Calu3 (cell line): ENCODE measurements around the gene SH2D4B. TPM values are rescaled to one million over a fixed set of nuclear protein-coding genes. Genes with fewer than 3 reads are reported as not detected.

Experiments used
- BruUV-seq: library from RNA; stranded (reverse); fragments of 400-500 nt; replicated peaks from 2 replicates; lab custom pipeline; 2021; lab: Mats Ljungman, UMichigan
- CTCF ChIA-PET: fragments of 300-600 bp; sonication (Branson Sonifier 250); formaldehyde crosslinking; loops from one replicate; lab custom pipeline; 2022; ENCODE audit warnings: antibody characterized with exemption; lab: Charles Lee
- DNase-seq: peaks from one replicate; pipeline ENCODE4 v3.0.0; 2022
- H3K27ac Mint-ChIP-seq: one replicate; pipeline ENCODE4 v1.8.0; 2022; ENCODE audit warnings: mixed read lengths; ENCODE audit not compliant: unreplicated experiment
- H3K27me3 Mint-ChIP-seq: one replicate; pipeline ENCODE4 v1.8.0; 2022; ENCODE audit warnings: mixed read lengths; ENCODE audit not compliant: unreplicated experiment
- H3K36me3 Mint-ChIP-seq: one replicate; pipeline ENCODE4 v1.8.0; 2022; ENCODE audit warnings: mild to moderate bottlenecking, moderate library complexity, mixed read lengths; ENCODE audit not compliant: insufficient read depth, unreplicated experiment
- H3K4me1 Mint-ChIP-seq: one replicate; pipeline ENCODE4 v1.8.0; 2022; ENCODE audit warnings: mild to moderate bottlenecking, low read depth, mixed read lengths; ENCODE audit not compliant: unreplicated experiment
- H3K4me3 Mint-ChIP-seq: one replicate; pipeline ENCODE4 v1.8.0; 2022; ENCODE audit warnings: mild to moderate bottlenecking, low read depth, moderate library complexity, mixed read lengths; ENCODE audit not compliant: unreplicated experiment
- H3K9me3 Mint-ChIP-seq: one replicate; pipeline ENCODE4 v1.8.0; 2022; ENCODE audit warnings: low read depth, mixed read lengths; ENCODE audit not compliant: unreplicated experiment
- intact Hi-C: fragments of 100-400 bp; cut with micrococcal nuclease; formaldehyde crosslinking; loops from one replicate; pipeline ENCODE4 v1.10.0; 2022; ENCODE audit not compliant: unreplicated experiment
- total RNA-seq: library from RNA; stranded (reverse); gene quantifications from 2 replicates; pipeline ENCODE4 v1.2.3, GENCODE V29; 2022
- TF ChIP-seq, protein P1 (sequence below): fragments of 200-600 bp; IDR thresholded peaks from one replicate; pipeline ENCODE4 v1.8.0; 2022; ENCODE audit warnings: antibody characterized with exemption; ENCODE audit not compliant: unreplicated experiment

SH2D4B gene
- total RNA-seq, 1 experiment from 2014 or later, result not detected

GRCh38 chr10:80585812-80586211, 48.1 kb downstream of the SH2D4B start:
- Mint-ChIP-seq H3K9me3 (no peaks in the 10 kb centered on the region), H3K4me1 (no peaks in the 10 kb centered on the region), H3K36me3 (no peaks in the 10 kb centered on the region), H3K4me3 (no peak overlapping the region), H3K27ac (no peak overlapping the region), H3K27me3 (peaks cover 40% of the 10 kb centered on the region)
- intact Hi-C loops, result no loop called here
- CTCF ChIA-PET, result interaction anchor here (0.7 to 1.2 kb wide), 2 partner anchors 11 to 1826 kb away, joined by 3 to 5 read pairs; no protein-coding TSS in a partner anchor
- no peak for DNase-seq
- TF ChIP-seq, protein P1, sequence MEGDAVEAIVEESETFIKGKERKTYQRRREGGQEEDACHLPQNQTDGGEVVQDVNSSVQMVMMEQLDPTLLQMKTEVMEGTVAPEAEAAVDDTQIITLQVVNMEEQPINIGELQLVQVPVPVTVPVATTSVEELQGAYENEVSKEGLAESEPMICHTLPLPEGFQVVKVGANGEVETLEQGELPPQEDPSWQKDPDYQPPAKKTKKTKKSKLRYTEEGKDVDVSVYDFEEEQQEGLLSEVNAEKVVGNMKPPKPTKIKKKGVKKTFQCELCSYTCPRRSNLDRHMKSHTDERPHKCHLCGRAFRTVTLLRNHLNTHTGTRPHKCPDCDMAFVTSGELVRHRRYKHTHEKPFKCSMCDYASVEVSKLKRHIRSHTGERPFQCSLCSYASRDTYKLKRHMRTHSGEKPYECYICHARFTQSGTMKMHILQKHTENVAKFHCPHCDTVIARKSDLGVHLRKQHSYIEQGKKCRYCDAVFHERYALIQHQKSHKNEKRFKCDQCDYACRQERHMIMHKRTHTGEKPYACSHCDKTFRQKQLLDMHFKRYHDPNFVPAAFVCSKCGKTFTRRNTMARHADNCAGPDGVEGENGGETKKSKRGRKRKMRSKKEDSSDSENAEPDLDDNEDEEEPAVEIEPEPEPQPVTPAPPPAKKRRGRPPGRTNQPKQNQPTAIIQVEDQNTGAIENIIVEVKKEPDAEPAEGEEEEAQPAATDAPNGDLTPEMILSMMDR, result no peak
- BruUV-seq, result no TSS peak

GRCh38 chr10:80588546-80588945, 50.8 kb downstream of the SH2D4B start:
- H3K27me3 Mint-ChIP-seq, result peaks cover 28% of the 10 kb centered on the region
- CTCF ChIA-PET, result no interaction called here
- DNase-seq, result no peak
- no peaks in the 10 kb centered on the region for H3K9me3 Mint-ChIP-seq
- H3K4me1 Mint-ChIP-seq, result no peaks in the 10 kb centered on the region
- TF ChIP-seq, protein P1, result no peak
- no peak overlapping the region for H3K4me3 Mint-ChIP-seq
- H3K36me3 Mint-ChIP-seq, result no peaks in the 10 kb centered on the region
- intact Hi-C loops, result no loop called here
- no peak overlapping the region for H3K27ac Mint-ChIP-seq
- BruUV-seq, result no TSS peak

GRCh38 chr10:80589726-80590373, 52.1 kb downstream of the SH2D4B start:
- peaks cover 17% of the 10 kb centered on the region for H3K27me3 Mint-ChIP-seq
- CTCF ChIA-PET, result no interaction called here
- H3K27ac Mint-ChIP-seq, result no peak overlapping the region
- no peaks in the 10 kb centered on the region for H3K4me1 Mint-ChIP-seq
- TF ChIP-seq, protein P1, result no peak
- H3K9me3 Mint-ChIP-seq, result no peaks in the 10 kb centered on the region
- no peak overlapping the region for H3K4me3 Mint-ChIP-seq
- BruUV-seq, result no TSS peak
- intact Hi-C loops, result no loop called here
- no peak for DNase-seq
- no peaks in the 10 kb centered on the region for H3K36me3 Mint-ChIP-seq

- H3K4me1 Mint-ChIP-seq, result no peaks in the 10 kb centered on the region
- H3K27ac Mint-ChIP-seq, result no peak overlapping the region
- TF ChIP-seq, protein P1, result no peak
- CTCF ChIA-PET, result no interaction called here
- H3K27me3 Mint-ChIP-seq, result peaks cover 17% of the 10 kb centered on the region
- no peak for DNase-seq
- H3K36me3 Mint-ChIP-seq, result no peaks in the 10 kb centered on the region
- H3K4me3 Mint-ChIP-seq, result no peak overlapping the region
- intact Hi-C loops, result no loop called here
- no TSS peak for BruUV-seq
- no peaks in the 10 kb centered on the region for H3K9me3 Mint-ChIP-seq
These were observed 53.0 kb downstream of the SH2D4B start for GRCh38 chr10:80590585-80591125.
